C4-2B (cell line): ENCODE data around the gene RSL24D1.

ENCODE experiments used
- ZFX ChIP-seq: fragments of 450-650 bp; IDR thresholded peaks from 2 replicates; pipeline ENCODE4 v1.6.1; 2017
- TF ChIP-seq, protein P1 (sequence below): fragments of 450-650 bp; conservative IDR thresholded peaks from 2 replicates; pipeline ENCODE4 v1.5.1; 2017; ENCODE audit warnings: mild to moderate bottlenecking

DNA sequence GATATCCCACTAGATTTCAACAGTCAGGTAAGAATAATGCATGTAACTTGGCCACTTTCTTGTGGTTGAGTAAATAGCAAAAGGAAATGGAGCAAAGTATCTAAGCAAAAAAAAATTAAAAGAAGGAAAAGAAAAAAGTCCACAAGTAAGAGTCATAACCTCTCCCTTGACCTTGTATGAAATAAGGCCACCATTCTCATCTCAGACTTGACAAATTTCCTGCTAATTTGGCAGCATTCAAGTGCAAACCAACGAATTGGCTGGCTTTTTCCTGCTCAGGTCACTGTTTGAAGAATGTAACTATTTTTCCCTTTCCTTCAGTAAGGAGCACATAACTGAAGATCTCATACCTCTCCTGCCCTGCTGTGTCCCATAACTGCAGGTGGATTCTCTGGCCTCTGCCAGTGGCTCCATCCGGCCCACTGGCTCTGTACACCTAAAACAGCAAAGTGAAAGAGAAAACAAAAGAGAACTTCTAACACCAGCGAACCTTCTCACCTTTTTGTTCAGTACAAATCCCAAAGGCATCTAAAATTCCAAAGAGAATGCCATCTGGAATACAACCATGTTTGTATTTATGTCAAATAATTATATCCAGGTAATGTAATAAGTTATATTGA, 33.4 kb upstream of the RSL24D1 start:
- TF ChIP-seq, protein P1, sequence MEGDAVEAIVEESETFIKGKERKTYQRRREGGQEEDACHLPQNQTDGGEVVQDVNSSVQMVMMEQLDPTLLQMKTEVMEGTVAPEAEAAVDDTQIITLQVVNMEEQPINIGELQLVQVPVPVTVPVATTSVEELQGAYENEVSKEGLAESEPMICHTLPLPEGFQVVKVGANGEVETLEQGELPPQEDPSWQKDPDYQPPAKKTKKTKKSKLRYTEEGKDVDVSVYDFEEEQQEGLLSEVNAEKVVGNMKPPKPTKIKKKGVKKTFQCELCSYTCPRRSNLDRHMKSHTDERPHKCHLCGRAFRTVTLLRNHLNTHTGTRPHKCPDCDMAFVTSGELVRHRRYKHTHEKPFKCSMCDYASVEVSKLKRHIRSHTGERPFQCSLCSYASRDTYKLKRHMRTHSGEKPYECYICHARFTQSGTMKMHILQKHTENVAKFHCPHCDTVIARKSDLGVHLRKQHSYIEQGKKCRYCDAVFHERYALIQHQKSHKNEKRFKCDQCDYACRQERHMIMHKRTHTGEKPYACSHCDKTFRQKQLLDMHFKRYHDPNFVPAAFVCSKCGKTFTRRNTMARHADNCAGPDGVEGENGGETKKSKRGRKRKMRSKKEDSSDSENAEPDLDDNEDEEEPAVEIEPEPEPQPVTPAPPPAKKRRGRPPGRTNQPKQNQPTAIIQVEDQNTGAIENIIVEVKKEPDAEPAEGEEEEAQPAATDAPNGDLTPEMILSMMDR = no peak
- no peak for TF ChIP-seq ZFX
